ENCODE measurements around the gene UGT3A1.

UGT3A1 gene

DNA sequence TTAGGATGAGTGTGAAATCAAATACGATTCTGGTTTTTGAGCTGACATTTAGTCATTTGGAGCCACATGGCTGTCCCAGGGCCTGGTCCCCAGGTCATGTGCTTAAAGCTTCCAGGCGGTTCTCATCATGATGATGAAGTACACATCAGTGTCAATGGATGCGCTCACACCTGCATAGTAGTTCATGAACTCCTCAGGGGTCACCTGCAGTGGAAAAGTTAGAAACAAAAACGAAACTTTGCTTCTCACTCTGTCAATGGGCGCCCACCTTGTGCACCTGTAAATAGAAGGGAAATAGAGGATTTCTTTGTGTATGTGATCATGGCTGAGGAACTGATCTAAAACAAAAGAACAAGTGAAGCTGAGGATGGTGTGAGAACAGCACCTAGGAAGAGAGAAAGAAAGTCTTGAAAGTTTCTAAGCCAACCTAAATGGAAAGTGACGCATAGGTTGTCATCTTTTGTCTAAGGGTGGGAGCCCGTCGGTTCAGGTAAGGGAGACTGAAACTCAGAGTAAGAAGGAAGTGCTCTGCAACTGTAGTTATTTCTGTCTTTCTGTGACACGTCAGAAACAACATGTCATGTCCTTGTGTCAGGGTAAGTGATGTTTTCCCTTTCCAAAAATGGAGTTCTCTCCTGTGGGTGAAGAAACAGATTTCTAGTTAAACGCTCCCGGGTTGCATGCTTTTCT is 86.6 kb downstream of the UGT3A1 start:
- no peak for DNase-seq

DNA sequence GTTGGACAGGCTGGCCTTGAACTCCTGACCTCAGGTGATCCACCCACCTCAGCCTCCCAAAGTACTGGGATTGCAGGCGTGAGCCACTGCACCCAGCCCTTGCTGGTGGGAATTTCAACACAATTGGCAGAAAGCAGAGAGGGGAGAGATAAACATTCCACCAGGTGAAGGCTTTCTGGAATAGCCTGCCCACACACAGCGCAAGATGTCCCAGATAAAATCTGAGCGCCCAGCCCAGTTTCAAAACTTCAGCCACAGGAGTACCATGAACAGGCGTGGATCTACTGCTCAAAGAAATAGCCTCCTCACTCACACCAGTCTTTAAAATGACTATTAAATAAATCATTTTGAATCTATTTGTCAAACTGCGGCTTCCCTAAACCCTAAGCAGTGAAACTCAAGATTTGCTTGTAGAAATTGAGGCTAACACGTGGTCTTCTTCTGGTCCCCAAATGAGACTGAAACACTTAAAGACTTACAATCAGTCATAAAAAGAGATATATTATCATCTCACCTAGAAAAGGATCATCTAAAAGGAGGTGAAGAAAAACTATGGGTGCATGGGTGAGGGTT is 87.5 kb downstream of the UGT3A1 start:
- no peak for DNase-seq

DNA sequence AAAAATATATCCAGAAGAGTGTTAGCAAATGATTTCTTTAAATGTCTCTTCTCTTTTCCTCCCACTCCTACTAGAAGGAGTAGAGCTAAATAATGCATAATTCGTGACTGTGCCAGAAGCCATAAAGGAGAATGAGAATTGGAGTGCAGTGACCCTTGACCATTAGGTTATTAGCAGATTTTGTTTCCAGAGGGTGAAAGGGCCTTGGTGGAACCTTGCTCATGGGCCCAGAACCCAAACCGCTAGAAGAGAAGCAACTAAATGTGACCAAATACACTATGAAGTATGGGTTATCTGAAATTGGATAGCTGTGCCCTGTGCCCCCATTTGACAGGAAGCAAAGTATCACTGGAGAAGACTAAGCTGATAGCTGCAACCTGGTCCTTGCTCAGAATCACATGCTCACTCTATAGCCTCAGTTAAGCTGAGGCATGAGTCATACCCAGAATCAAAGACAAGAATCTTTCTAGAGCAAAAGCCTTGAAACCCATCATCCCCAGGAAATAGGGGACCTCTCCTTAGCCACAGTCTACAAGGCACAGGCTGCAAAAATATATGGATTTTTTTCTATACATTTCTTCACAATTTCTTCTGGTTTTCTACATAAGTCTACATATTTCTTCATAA is 89.0 kb downstream of the UGT3A1 start:
- no peak for DNase-seq
